Superior temporal gyrus (tissue), 1 donor: ENCODE data around the gene ZNF3.

ENCODE experiments used
- DNase-seq: peaks from one replicate; pipeline ENCODE4 v3.0.0-alpha.2; 2016; ENCODE audit errors: extremely low spot score

The ZNF3 gene

DNA sequence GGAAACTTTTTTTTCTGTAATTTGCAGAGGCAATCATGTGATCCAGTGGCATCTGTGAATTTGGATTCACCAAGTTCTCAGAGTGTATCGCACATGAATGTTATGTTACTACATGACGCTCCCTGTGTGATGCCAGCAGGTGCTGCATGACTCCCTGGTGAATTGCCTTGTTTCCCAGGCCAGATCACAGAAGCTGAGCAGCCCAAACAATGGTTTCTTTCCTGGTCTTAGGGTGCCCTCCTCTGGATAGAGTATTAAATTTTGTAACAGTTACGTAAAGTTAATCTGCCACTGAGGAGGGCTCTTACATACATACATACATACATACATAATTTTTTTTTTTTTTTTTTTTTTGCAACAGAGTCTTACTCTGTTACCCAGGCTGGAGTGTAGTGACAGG lies 28.3 kb downstream of the ZNF3 start:
- DNase-seq, result peak; percentile 95

GRCh38 chr7:100051611-100052010 lies 29.9 kb downstream of the ZNF3 start:
- DNase-seq, result no peak

- peak; percentile 89 for DNase-seq
These were observed 31.9 kb downstream of the ZNF3 start, which contains the start of gene ZSCAN21 for GRCh38 chr7:100049441-100050291. Gene ZSCAN21, plus strand, starts transcription at chr7:100049774. Its CDS starts 7,233 bp downstream, at chr7:100057007.

GRCh38 chr7:100048680-100049079 lies 32.8 kb downstream of the ZNF3 start:
- no peak for DNase-seq

GRCh38 chr7:100044718-100045117 lies 36.8 kb downstream of the ZNF3 start:
- DNase-seq, result no peak

- no peak for DNase-seq
These were observed 40.9 kb downstream of the ZNF3 start for GRCh38 chr7:100040575-100040974.

DNA sequence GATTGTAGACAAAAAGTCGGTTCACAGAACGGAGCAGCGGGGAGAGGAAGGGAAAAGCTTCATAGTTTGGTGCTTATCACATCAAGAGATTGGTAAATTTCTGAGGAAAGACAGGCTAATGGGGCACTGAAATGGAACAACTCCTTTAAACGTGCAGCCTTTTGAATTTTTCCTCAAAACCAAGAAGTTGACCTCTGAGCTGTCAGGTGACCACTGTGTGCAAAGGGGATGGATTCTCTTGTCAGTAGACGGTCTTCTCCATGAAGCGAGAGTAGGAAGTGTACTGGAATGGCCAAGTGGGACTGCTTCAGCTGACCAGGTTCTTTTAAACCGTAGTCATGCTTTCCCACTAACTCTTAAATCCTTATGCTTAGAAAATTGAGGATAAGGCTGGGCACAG lies 43.2 kb downstream of the ZNF3 start:
- no peak for DNase-seq

DNA sequence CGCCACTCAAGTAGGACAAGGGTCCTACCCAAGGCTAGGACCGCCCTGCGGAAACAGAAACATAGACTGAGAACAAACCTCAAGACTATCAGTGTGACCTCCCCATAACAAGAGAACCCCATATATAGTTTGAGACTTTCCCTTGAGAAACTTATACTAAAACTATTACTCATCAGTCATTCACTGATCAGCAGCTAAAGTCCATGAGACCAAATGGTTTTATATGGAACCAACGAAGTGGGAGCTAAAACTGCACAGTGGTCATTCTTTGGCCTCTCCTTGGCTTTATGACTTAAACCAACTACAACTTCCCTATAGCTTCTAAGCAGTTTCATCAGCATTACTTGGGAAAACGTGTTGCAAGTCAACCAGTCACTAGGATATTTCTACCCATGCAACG lies 45.6 kb downstream of the ZNF3 start:
- no peak for DNase-seq

DNA sequence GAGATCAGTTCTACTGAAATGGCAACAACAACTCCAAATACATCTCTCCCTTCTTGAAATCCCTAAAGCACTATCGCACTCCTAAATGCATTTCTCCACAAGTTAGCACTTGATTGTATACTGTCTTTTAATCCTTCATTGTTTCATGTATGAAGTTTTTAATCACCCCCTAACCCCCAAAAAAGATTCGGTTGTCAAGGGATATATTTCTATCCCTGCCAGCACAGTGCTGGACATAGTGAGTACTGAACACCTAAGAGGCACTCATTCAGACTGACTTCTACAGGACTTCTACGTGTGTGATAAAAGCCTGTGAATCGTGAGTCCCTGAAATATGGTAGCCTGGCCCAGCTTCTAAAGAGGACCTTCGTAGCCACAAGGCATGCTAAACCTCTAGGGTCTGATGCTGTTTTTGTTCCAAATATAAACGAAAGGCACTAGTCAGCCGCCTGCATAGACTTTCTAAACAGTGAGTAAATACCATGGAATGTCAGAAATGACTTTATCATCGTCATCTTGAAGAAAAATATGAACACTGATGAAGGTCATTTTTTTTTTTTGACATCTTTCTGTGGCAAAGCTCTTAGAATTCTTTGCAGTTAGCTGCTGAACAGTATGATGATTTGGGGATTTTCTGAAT lies 46.5 kb downstream of the ZNF3 start:
- no peak for DNase-seq

GRCh38 chr7:100033526-100033925 lies 48.0 kb downstream of the ZNF3 start:
- DNase-seq, result no peak

- DNase-seq, result no peak
These were observed 51.9 kb downstream of the ZNF3 start for GRCh38 chr7:100029596-100029995.

- no peak for DNase-seq
These were observed 54.3 kb downstream of the ZNF3 start for GRCh38 chr7:100027197-100027596.

DNA sequence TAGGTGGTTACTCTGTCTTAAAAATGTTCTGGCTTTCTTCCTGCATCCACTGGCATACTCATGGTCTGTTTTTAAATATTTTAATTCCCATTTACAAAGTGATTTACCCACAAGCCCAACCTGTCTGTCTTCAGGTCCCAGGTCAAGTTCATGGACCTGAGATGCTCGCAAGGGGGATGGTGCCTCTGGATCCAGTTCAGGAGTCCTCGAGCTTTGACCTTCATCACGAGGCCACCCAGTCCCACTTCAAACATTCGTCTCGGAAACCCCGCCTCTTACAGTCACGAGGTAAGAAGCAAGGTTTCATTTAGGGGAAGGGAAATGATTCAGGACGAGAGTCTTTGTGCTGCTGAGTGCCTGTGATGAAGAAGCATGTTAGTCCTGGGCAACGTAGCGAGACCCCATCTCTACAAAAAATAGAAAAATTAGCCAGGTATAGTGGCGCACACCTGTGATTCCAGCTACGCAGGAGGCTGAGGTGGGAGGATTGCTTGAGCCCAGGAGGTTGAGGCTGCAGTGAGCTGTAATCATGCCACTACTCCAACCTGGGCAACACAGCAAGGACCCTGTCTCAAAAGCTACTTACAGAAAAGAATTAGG lies 57.4 kb downstream of the ZNF3 start:
- no peak for DNase-seq

GRCh38 chr7:100023526-100023925 lies 58.0 kb downstream of the ZNF3 start:
- no peak for DNase-seq

GRCh38 chr7:100022621-100023020 lies 58.9 kb downstream of the ZNF3 start:
- no peak for DNase-seq

GRCh38 chr7:100021297-100021696 lies 60.2 kb downstream of the ZNF3 start:
- DNase-seq, result no peak
